GM06990 (cell line): ENCODE measurements around the gene RPA1.
A peak's percentile ranks its signal among the peaks of the same experiment; 100 is the strongest.
"Not testable (repeated sequence)": the region's sequence is repeated elsewhere in the genome, so short reads cannot be mapped to it uniquely, and the experiment has no call there.

ENCODE experiments used
- DNase-seq: peaks from one replicate; pipeline ENCODE4 v3.0.0-alpha.2; 2011; ENCODE audit not compliant: insufficient read length; ENCODE audit errors: extremely low read depth
- H3K27me3 ChIP-seq: replicated peaks from 2 replicates; pipeline ENCODE4 v1.6.0; 2011; ENCODE audit warnings: low read length; ENCODE audit not compliant: control insufficient read depth, insufficient read depth
- H3K36me3 ChIP-seq: 2 replicates; pipeline ENCODE4 v1.5.1; 2011; ENCODE audit warnings: low read length; ENCODE audit not compliant: control insufficient read depth, insufficient read depth
- H3K4me3 ChIP-seq: replicated peaks from 2 replicates; pipeline ENCODE4 v1.5.1; 2011; ENCODE audit warnings: low read depth, mild to moderate bottlenecking, control low read depth, low read length
- CTCF ChIP-seq: IDR thresholded peaks from 2 replicates; pipeline ENCODE4 v1.5.1; 2011; ENCODE audit warnings: low read length, control low read depth, mild to moderate bottlenecking, inconsistent platforms; ENCODE audit not compliant: insufficient read depth, poor library complexity, severe bottlenecking

The RPA1 gene

DNA sequence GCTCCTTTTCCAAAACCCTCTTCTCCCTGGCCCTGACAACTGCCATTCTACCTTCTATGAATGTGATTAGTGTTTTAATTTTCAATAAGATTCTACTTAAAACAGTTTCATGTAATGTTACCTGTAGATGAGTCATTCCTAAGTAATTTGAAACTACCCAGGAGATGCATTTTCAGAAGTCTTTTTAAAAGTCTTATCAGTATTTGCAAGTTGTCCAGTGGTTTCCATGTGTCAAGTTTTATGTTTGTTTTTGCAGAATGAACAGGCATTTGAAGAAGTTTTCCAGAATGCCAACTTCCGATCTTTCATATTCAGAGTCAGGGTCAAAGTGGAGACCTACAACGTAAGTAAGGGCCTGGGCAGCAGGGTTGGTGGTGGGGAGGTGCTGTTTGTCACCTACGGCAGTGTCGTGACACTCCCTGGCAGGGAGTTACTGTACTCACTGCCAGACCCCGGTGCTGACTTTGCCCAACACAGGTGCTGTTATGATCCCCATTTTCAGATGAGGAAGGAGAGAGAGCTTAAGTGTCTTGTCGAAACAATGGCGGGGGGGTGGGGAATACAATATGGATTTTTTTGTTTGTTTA, 65.0 kb downstream of the RPA1 start:
- no peak for TF ChIP-seq CTCF
- H3K36me3 ChIP-seq: peaks cover 17% of the 10 kb centered on the region
- H3K27me3 ChIP-seq: no peaks in the 10 kb centered on the region
- H3K4me3 ChIP-seq: no peak overlapping the region
- no peak for DNase-seq

DNA sequence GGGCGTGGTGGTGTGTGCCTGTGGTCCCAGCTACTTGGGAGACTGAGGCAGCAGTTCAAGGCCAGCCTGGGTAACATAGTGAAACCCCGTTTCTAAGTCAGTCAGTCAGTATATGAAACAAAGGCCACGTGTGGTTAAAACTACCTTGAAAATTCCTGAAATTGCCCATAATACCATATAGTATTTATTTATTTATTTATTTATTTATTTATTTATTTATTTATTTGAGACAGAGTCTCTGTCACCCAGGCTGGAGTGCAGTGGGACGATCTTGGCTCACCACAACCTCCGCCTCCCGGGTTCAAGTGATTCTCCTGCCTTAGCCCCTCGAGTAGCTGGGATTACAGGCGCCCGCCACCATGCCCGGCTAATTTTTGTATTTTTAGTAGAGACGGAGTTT, 65.7 kb downstream of the RPA1 start:
- H3K4me3 ChIP-seq, DNase-seq, H3K27me3 ChIP-seq: not testable (repeated sequence)
- peaks cover 15% of the 10 kb centered on the region for H3K36me3 ChIP-seq

- Histone ChIP-seq H3K27me3 (no peaks in the 10 kb centered on the region), H3K36me3 (peaks cover 15% of the 10 kb centered on the region), H3K4me3 (no peak overlapping the region)
- DNase-seq: peak; percentile 44
- no peak for TF ChIP-seq CTCF
These were observed 66.7 kb downstream of the RPA1 start for GRCh38 chr17:1896243-1897104.

GRCh38 chr17:1897105-1897656, 67.4 kb downstream of the RPA1 start:
- no peaks in the 10 kb centered on the region for H3K27me3 ChIP-seq
- no peak for DNase-seq
- no peak for TF ChIP-seq CTCF
- no peak overlapping the region for H3K4me3 ChIP-seq
- H3K36me3 ChIP-seq: peaks cover 15% of the 10 kb centered on the region

- Histone ChIP-seq H3K4me3 (no peak overlapping the region), H3K36me3 (peaks cover 15% of the 10 kb centered on the region), H3K27me3 (no peaks in the 10 kb centered on the region)
- TF ChIP-seq CTCF: no peak
- DNase-seq: no peak
These were observed 68.5 kb downstream of the RPA1 start for GRCh38 chr17:1898332-1898731.

DNA sequence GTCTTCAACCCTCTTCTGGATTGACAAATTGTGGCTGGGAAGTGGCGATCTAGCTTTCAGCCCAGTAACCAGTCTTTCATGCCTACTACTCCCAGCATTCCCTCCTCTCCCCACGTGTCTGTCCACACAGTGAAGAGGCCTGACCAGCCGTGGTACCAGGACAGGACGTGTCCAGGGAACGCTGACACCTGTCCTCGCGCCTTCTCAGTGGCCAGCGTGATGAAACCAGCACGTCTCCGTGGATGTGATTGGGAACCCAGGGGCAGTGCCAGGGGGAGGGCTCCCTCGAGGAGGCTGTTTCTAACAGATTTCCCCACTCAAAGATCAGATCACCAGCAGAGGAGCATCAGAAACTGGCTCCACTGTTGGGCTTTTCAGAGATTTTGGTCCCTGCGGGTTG, 69.1 kb downstream of the RPA1 start:
- no peak for DNase-seq
- peaks cover 15% of the 10 kb centered on the region for H3K36me3 ChIP-seq
- no peak for TF ChIP-seq CTCF

More for the DNA sequence above, 69.1 kb downstream of the RPA1 start:
- no peak overlapping the region for H3K4me3 ChIP-seq
- H3K27me3 ChIP-seq: no peaks in the 10 kb centered on the region
